PC-9 (cell line): Measurements from ENCODE around the gene ATXN7L2.

Experiments
- EZH2 ChIP-seq: fragments of 200-600 bp; sonication (generic); IDR thresholded peaks from 2 replicates; pipeline ENCODE4 v1.8.0; 2017; ENCODE audit warnings: antibody characterized with exemption, low read depth
- TF ChIP-seq, protein P1 (sequence below): fragments of 200-600 bp; sonication (generic); conservative IDR thresholded peaks from 2 replicates; pipeline ENCODE4 v1.6.1; 2017; ENCODE audit warnings: mixed run types, antibody characterized with exemption, mild to moderate bottlenecking, moderate library complexity

DNA sequence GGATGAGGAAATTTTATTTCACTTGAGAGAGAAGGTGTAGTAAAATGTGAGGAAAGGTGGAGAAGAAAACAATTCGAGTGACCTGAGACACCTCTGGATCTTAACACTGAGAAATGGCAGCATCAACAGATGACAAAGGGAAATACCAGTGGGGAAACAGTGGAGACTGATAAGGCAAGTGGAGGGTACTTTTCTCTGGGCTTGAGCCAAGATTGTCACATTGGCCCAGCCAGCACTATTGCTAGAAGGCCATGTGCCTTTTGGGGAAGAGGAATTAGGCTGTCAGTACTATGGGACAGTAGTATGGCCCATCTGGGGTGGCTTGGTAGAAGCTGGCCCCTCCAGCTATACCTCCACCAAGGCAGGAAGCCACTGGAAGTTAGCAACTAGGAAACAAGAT lies 9.0 kb upstream of the ATXN7L2 start:
- TF ChIP-seq, protein P1, sequence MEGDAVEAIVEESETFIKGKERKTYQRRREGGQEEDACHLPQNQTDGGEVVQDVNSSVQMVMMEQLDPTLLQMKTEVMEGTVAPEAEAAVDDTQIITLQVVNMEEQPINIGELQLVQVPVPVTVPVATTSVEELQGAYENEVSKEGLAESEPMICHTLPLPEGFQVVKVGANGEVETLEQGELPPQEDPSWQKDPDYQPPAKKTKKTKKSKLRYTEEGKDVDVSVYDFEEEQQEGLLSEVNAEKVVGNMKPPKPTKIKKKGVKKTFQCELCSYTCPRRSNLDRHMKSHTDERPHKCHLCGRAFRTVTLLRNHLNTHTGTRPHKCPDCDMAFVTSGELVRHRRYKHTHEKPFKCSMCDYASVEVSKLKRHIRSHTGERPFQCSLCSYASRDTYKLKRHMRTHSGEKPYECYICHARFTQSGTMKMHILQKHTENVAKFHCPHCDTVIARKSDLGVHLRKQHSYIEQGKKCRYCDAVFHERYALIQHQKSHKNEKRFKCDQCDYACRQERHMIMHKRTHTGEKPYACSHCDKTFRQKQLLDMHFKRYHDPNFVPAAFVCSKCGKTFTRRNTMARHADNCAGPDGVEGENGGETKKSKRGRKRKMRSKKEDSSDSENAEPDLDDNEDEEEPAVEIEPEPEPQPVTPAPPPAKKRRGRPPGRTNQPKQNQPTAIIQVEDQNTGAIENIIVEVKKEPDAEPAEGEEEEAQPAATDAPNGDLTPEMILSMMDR: no peak
- no peak for TF ChIP-seq EZH2
